OCI-LY7 (cell line): ENCODE measurements around the gene NTRK3. TPM values are rescaled to one million over a fixed set of nuclear protein-coding genes. Genes with fewer than 3 reads are reported as not detected.

Source experiments
- BruUV-seq: library from RNA; stranded (reverse); fragments of 400-500 nt; replicated peaks from 2 replicates; lab custom pipeline; 2021; lab: Mats Ljungman, UMichigan
- CTCF ChIA-PET: fragments of 300-600 bp; sonication (Branson Sonifier 250); formaldehyde crosslinking; loops from one replicate; lab custom pipeline; 2022; ENCODE audit warnings: antibody characterized with exemption; ENCODE audit not compliant: unreplicated experiment; lab: Charles Lee
- POLR2A ChIA-PET: fragments of 300-600 bp; sonication (Branson Sonifier 250); formaldehyde crosslinking; loops from one replicate; lab custom pipeline; 2022; ENCODE audit warnings: antibody characterized with exemption; lab: Charles Lee
- DNase-seq: peaks from one replicate; pipeline ENCODE4 v3.0.0-alpha.2; 2015; ENCODE audit warnings: low spot score
- H2AFZ ChIP-seq: fragments of 200-600 bp; sonication (generic), shearing (Covaris generic); 2 replicates; pipeline ENCODE4 v1.6.1; 2014; ENCODE audit warnings: mild to moderate bottlenecking, antibody characterized with exemption, low read length, moderate library complexity
- H3K27ac ChIP-seq: fragments of 200-600 bp; sonication (generic); 2 replicates; pipeline ENCODE4 v1.5.1; 2014; ENCODE audit warnings: mixed run types, low read depth, mild to moderate bottlenecking, moderate library complexity, low read length, inconsistent platforms; ENCODE audit not compliant: poor library complexity, severe bottlenecking
- H3K36me3 ChIP-seq: fragments of 200-600 bp; sonication (generic); 2 replicates; pipeline ENCODE4 v1.6.1; 2014; ENCODE audit warnings: mild to moderate bottlenecking, antibody characterized with exemption, low read length, moderate library complexity, mixed read lengths; ENCODE audit not compliant: insufficient read depth
- H3K4me1 ChIP-seq: fragments of 200-600 bp; sonication (generic); 2 replicates; pipeline ENCODE4 v1.5.1; 2014; ENCODE audit warnings: mild to moderate bottlenecking, low read length; ENCODE audit not compliant: insufficient read depth, poor library complexity, severe bottlenecking
- H3K4me2 ChIP-seq: fragments of 200-600 bp; sonication (generic); 2 replicates; pipeline ENCODE4 v1.6.1; 2014; ENCODE audit warnings: mild to moderate bottlenecking, low read length
- H3K4me3 ChIP-seq: fragments of 200-600 bp; sonication (generic); 2 replicates; pipeline ENCODE4 v1.5.1; 2014; ENCODE audit warnings: mild to moderate bottlenecking, low read depth, low read length; ENCODE audit not compliant: poor library complexity, severe bottlenecking
- H3K79me2 ChIP-seq: fragments of 200-600 bp; sonication (generic); 2 replicates; pipeline ENCODE4 v1.6.1; 2016; ENCODE audit warnings: low read depth, mild to moderate bottlenecking, low read length, moderate library complexity, mixed read lengths; ENCODE audit not compliant: insufficient read depth
- H3K9me2 ChIP-seq: fragments of 200-600 bp; sonication (generic); 2 replicates; pipeline ENCODE4 v1.6.1; 2016; ENCODE audit warnings: mild to moderate bottlenecking, low read length, mixed read lengths; ENCODE audit not compliant: insufficient read depth
- H3K9me3 ChIP-seq: fragments of 200-600 bp; sonication (generic); 2 replicates; pipeline ENCODE4 v1.6.1; 2014; ENCODE audit warnings: mild to moderate bottlenecking, mixed run types, low read length, mixed read lengths
- H4K20me1 ChIP-seq: fragments of 200-600 bp; sonication (generic); 2 replicates; pipeline ENCODE4 v1.6.1; 2014; ENCODE audit warnings: mild to moderate bottlenecking, antibody characterized with exemption, low read length, moderate library complexity, mixed read lengths; ENCODE audit not compliant: insufficient read depth
- CTCF ChIP-seq: fragments of 200-600 bp; sonication (generic); conservative IDR thresholded peaks from 2 replicates; pipeline ENCODE4 v1.5.1; 2014; ENCODE audit warnings: mild to moderate bottlenecking, antibody characterized with exemption, low read length, moderate library complexity, mixed read lengths
- EZH2phosphoT487 ChIP-seq: fragments of 200-600 bp; sonication (generic); IDR thresholded peaks from 2 replicates; pipeline ENCODE4 v1.6.1; 2018; ENCODE audit warnings: low read depth, borderline replicate concordance, mild to moderate bottlenecking, mixed run types, antibody characterized with exemption, low read length, moderate library complexity, mixed read lengths
- intact Hi-C: fragments of 100-400 bp; cut with micrococcal nuclease; formaldehyde crosslinking; loops from one replicate; pipeline ENCODE4 v1.10.0; 2022; ENCODE audit not compliant: unreplicated experiment
- total RNA-seq, 2 experiments: library from RNA; depleted of rRNA in 1 of 2; stranded (reverse); fragments of >200 nt in 1 of 2; shearing (Covaris generic) in 1 of 2; gene quantifications; 2 replicates each; pipeline ENCODE4 v1.2.3, GENCODE V29; 2014 to 2022

The NTRK3 gene
- total RNA-seq, 2 experiments from 2014 or later: 0.50 to 2.5 TPM

GRCh38 chr15:88249220-88249619 is 7.3 kb downstream of the NTRK3 start:
- POLR2A ChIA-PET: interaction anchor here (1.5 kb wide), 1 partner anchor 9 kb away, joined by 4 read pairs; no protein-coding TSS in a partner anchor

GRCh38 chr15:88247914-88248313 is 8.6 kb downstream of the NTRK3 start:
- POLR2A ChIA-PET: no interaction called here
- no peak for TF ChIP-seq CTCF
- no peak for TF ChIP-seq EZH2phosphoT487
- no peak overlapping the region for H3K4me2 ChIP-seq
- no peaks in the 10 kb centered on the region for H3K36me3 ChIP-seq
- H3K27ac ChIP-seq: no peak overlapping the region
- intact Hi-C loops: no loop called here
- no peaks in the 10 kb centered on the region for H3K79me2 ChIP-seq
- CTCF ChIA-PET: interaction anchor here (1.4 kb wide), 1 partner anchor 202 kb away, joined by 4 read pairs; no protein-coding TSS in a partner anchor
- DNase-seq: no peak
- peaks cover 13% of the 10 kb centered on the region for H3K4me1 ChIP-seq
- BruUV-seq: no TSS peak
- H3K4me3 ChIP-seq: no peak overlapping the region
- H3K9me3 ChIP-seq: no peaks in the 10 kb centered on the region
- no peak overlapping the region for H2AFZ ChIP-seq
- no peaks in the 10 kb centered on the region for H4K20me1 ChIP-seq
- no peaks in the 10 kb centered on the region for H3K9me2 ChIP-seq

More at GRCh38 chr15:88249220-88249619, 7.3 kb downstream of the NTRK3 start:
- H4K20me1 ChIP-seq: no peaks in the 10 kb centered on the region
- no peak overlapping the region for H3K4me2 ChIP-seq
- no peak overlapping the region for H3K4me3 ChIP-seq
- peaks cover 13% of the 10 kb centered on the region for H3K4me1 ChIP-seq
- CTCF ChIA-PET: no interaction called here
- intact Hi-C loops: no loop called here
- no peaks in the 10 kb centered on the region for H3K9me2 ChIP-seq
- H3K9me3 ChIP-seq: no peaks in the 10 kb centered on the region
- BruUV-seq: no TSS peak
- no peak for TF ChIP-seq CTCF
- TF ChIP-seq EZH2phosphoT487: no peak
- no peak overlapping the region for H2AFZ ChIP-seq
- DNase-seq: no peak
- H3K27ac ChIP-seq: no peak overlapping the region
- H3K79me2 ChIP-seq: no peaks in the 10 kb centered on the region
- H3K36me3 ChIP-seq: no peaks in the 10 kb centered on the region

- TF ChIP-seq EZH2phosphoT487: no peak
- peak; percentile 90 for TF ChIP-seq CTCF
- ChIA-PET POLR2A (interaction anchor here (0.9 kb wide), 1 partner anchor 13 kb away, joined by 3 read pairs; no protein-coding TSS in a partner anchor), CTCF (interaction anchor here (0.9 to 2.5 kb wide), 3 partner anchors 25 to 203 kb away, joined by 3 to 26 read pairs (median 4); no protein-coding TSS in a partner anchor)
- Histone ChIP-seq H3K9me2 (no peaks in the 10 kb centered on the region), H3K27ac (no peak overlapping the region), H3K9me3 (no peaks in the 10 kb centered on the region), H2AFZ (peak overlapping the region; percentile 76), H3K36me3 (no peaks in the 10 kb centered on the region), H3K79me2 (no peaks in the 10 kb centered on the region), H3K4me2 (peak overlapping the region; percentile 42), H3K4me1 (peaks cover 13% of the 10 kb centered on the region), H3K4me3 (no peak overlapping the region), H4K20me1 (no peaks in the 10 kb centered on the region)
- BruUV-seq: no TSS peak
- DNase-seq: peak; percentile 79
- intact Hi-C loops: no loop called here
These were observed 9.7 kb downstream of the NTRK3 start for GRCh38 chr15:88246666-88247446.
